CD8-positive, alpha-beta memory T cell (primary cell): Measurements from ENCODE around the gene KATNAL1. TPM values are rescaled to one million over a fixed set of nuclear protein-coding genes. Genes with fewer than 3 reads are reported as not detected.

Experiments
- CTCF ChIA-PET: fragments of 350-600 bp; sonication (Branson Sonifier 250); formaldehyde crosslinking; loops from one replicate; lab custom pipeline; 2021; ENCODE audit warnings: antibody characterized with exemption; lab: Charles Lee
- POLR2A ChIA-PET: fragments of 350-600 bp; sonication (Branson Sonifier 250); formaldehyde crosslinking; loops from one replicate; lab custom pipeline; 2021; ENCODE audit warnings: antibody characterized with exemption; lab: Charles Lee
- DNase-seq, 5 donors: peaks; one replicate each; pipeline versions ENCODE4 v3.0.0 to v3.0.0-alpha.2; 2020 to 2022; ENCODE audit warnings: mixed read lengths in 1 of 5
- H3K27ac ChIP-seq: one replicate; pipeline ENCODE4 v1.7.0; 2013; ENCODE audit warnings: low read depth, mild to moderate bottlenecking, low read length, moderate library complexity
- H3K27me3 ChIP-seq: 2 replicates; pipeline ENCODE4 v1.7.0; 2013; ENCODE audit warnings: low read length, mild to moderate bottlenecking; ENCODE audit not compliant: insufficient read depth, poor library complexity, severe bottlenecking
- H3K36me3 ChIP-seq: 2 replicates; pipeline ENCODE4 v1.7.0; 2013; ENCODE audit warnings: mild to moderate bottlenecking, low read length, moderate library complexity; ENCODE audit not compliant: insufficient read depth
- H3K4me1 ChIP-seq: 2 replicates; pipeline ENCODE4 v1.7.0; 2013; ENCODE audit warnings: mild to moderate bottlenecking, low read length, moderate library complexity; ENCODE audit not compliant: insufficient read depth
- H3K4me3 ChIP-seq: 2 replicates; pipeline ENCODE4 v1.7.0; 2013; ENCODE audit warnings: mild to moderate bottlenecking, low read length
- H3K9me3 ChIP-seq: 2 replicates; pipeline ENCODE4 v1.7.0; 2013; ENCODE audit warnings: mild to moderate bottlenecking, low read length
- H3K27ac Mint-ChIP-seq, 8 donors: one replicate each; pipeline ENCODE4 v1.8.0; 2020 to 2021; ENCODE audit warnings: mixed read lengths in 8 of 8, mild to moderate bottlenecking in 6 of 8, inconsistent platforms in 3 of 8, moderate library complexity in 3 of 8
- H3K27me3 Mint-ChIP-seq, 2 donors: one replicate each; pipeline ENCODE4 v1.8.0; 2020 to 2021; ENCODE audit warnings: mixed read lengths in 2 of 2, mild to moderate bottlenecking in 1 of 2, moderate library complexity in 1 of 2
- H3K36me3 Mint-ChIP-seq, 3 donors: one replicate each; pipeline ENCODE4 v1.8.0; 2020 to 2021; ENCODE audit warnings: mixed read lengths in 3 of 3, inconsistent platforms in 1 of 3, mild to moderate bottlenecking in 1 of 3
- H3K4me1 Mint-ChIP-seq, 3 donors: one replicate each; pipeline ENCODE4 v1.8.0; 2020 to 2021; ENCODE audit warnings: mixed read lengths in 3 of 3, inconsistent platforms in 1 of 3, mild to moderate bottlenecking in 1 of 3
- H3K4me3 Mint-ChIP-seq, 7 donors: one replicate each; pipeline ENCODE4 v1.8.0; 2020 to 2021; ENCODE audit warnings: mixed read lengths in 7 of 7, mild to moderate bottlenecking in 6 of 7, moderate library complexity in 4 of 7, inconsistent platforms in 2 of 7
- H3K9me3 Mint-ChIP-seq, 5 donors: one replicate each; pipeline ENCODE4 v1.8.0; 2020 to 2022; ENCODE audit warnings: mixed read lengths in 5 of 5, mild to moderate bottlenecking in 3 of 5, moderate library complexity in 2 of 5, inconsistent platforms in 1 of 5
- polyA plus RNA-seq: library from polyadenylated mRNA; unstranded; fragments of 300-500 nt; fragmentation: Illumina TruSeq; gene quantifications from one replicate; pipeline ENCODE4 v1.2.3, GENCODE V29; 2021
- total RNA-seq, 2 experiments: library from RNA; stranded (reverse); gene quantifications; one replicate each; pipeline ENCODE4 v1.2.3, GENCODE V29; 2021

The KATNAL1 gene
- total and polyA plus RNA-seq, 3 experiments from 2014 or later: 5.6 to 16.5 (median 11.0) TPM

DNA sequence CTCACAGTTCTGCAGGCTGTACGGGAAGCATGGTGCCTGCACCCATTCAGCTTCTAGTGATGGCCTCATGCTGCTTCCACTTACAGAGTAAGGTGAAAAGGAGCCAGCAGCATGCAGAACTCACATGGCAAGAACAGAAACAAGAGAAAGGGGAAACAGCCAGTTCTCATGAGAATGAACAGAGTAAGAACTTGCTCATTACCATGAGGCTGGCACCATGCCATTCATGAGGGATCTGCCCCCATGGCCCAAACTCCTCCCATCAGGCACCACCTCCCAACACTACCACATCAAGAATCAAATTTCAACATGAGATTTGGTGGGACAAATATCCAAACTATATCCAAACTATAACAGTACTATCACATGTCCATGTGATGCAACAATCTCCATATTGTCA, 72.1 kb downstream of the KATNAL1 start:
- no peak overlapping the region for H3K27ac ChIP-seq
- H3K36me3 ChIP-seq: peaks cover 3% of the 10 kb centered on the region
- H3K4me3 Mint-ChIP-seq: no peak overlapping the region
- H3K4me1 Mint-ChIP-seq: no peaks in the 10 kb centered on the region
- H3K27me3 Mint-ChIP-seq: no peaks in the 10 kb centered on the region
- DNase-seq: no peak
- ChIA-PET POLR2A (no interaction called here), CTCF (interaction anchor here (1.0 kb wide), 1 partner anchor 102 kb away, joined by 3 read pairs; no protein-coding TSS in a partner anchor)
- no peak overlapping the region for H3K27ac Mint-ChIP-seq
- H3K27me3 ChIP-seq: no peaks in the 10 kb centered on the region
- no peaks in the 10 kb centered on the region for H3K4me1 ChIP-seq
- H3K4me3 ChIP-seq: no peak overlapping the region
- no peaks in the 10 kb centered on the region for H3K9me3 ChIP-seq
- H3K9me3 Mint-ChIP-seq: no peaks in the 10 kb centered on the region
- peaks cover 6 to 10% (median 9%) of the 10 kb centered on the region in 3 donors for H3K36me3 Mint-ChIP-seq

- no peak overlapping the region for H3K27ac Mint-ChIP-seq
- no peak overlapping the region for H3K4me3 Mint-ChIP-seq
- no peaks in the 10 kb centered on the region for H3K4me1 Mint-ChIP-seq
- H3K36me3 Mint-ChIP-seq: peaks cover 4 to 11% (median 7%) of the 10 kb centered on the region in 3 donors
- H3K27ac ChIP-seq: no peak overlapping the region
- ChIA-PET CTCF (interaction anchor here (0.9 to 1.0 kb wide), 2 partner anchors 102 to 103 kb away, joined by 3 read pairs; no protein-coding TSS in a partner anchor), POLR2A (no interaction called here)
- DNase-seq: no peak
- no peaks in the 10 kb centered on the region for H3K4me1 ChIP-seq
- no peaks in the 10 kb centered on the region for H3K27me3 ChIP-seq
- H3K27me3 Mint-ChIP-seq: no peaks in the 10 kb centered on the region
- H3K36me3 ChIP-seq: no peaks in the 10 kb centered on the region
- no peaks in the 10 kb centered on the region for H3K9me3 Mint-ChIP-seq
- no peaks in the 10 kb centered on the region for H3K9me3 ChIP-seq
- no peak overlapping the region for H3K4me3 ChIP-seq
Measured at GRCh38 chr13:30234619-30235162, 72.7 kb downstream of the KATNAL1 start.

GRCh38 chr13:30224732-30225131, 82.6 kb downstream of the KATNAL1 start:
- POLR2A ChIA-PET: no interaction called here
- Histone ChIP-seq H3K27me3 (no peaks in the 10 kb centered on the region), H3K4me1 (no peaks in the 10 kb centered on the region), H3K27ac (no peak overlapping the region), H3K36me3 (no peaks in the 10 kb centered on the region), H3K4me3 (no peak overlapping the region), H3K9me3 (no peaks in the 10 kb centered on the region)
- Mint-ChIP-seq H3K4me3 (no peak overlapping the region), H3K27ac (no peak overlapping the region), H3K4me1 (no peaks in the 10 kb centered on the region), H3K9me3 (peaks cover 15 to 21% (median 18%) of the 10 kb centered on the region in 5 donors), H3K36me3 (peaks cover 37 to 65% (median 44%) of the 10 kb centered on the region in 3 donors), H3K27me3 (no peaks in the 10 kb centered on the region)
- CTCF ChIA-PET: no interaction called here
- DNase-seq: no peak

GRCh38 chr13:30222254-30222653, 85.1 kb downstream of the KATNAL1 start:
- H3K4me3 Mint-ChIP-seq: no peak overlapping the region
- H3K27ac Mint-ChIP-seq: peak overlapping the region in 2 of 8 donors; percentile 17 to 30
- Histone ChIP-seq H3K27me3 (no peaks in the 10 kb centered on the region), H3K4me1 (no peaks in the 10 kb centered on the region), H3K9me3 (no peaks in the 10 kb centered on the region), H3K27ac (no peak overlapping the region), H3K36me3 (no peaks in the 10 kb centered on the region), H3K4me3 (no peak overlapping the region)
- CTCF ChIA-PET: no interaction called here
- DNase-seq: no peak
- H3K27me3 Mint-ChIP-seq: no peaks in the 10 kb centered on the region
- POLR2A ChIA-PET: no interaction called here
- H3K9me3 Mint-ChIP-seq: peaks cover 15 to 21% (median 18%) of the 10 kb centered on the region in 5 donors
- H3K36me3 Mint-ChIP-seq: peaks cover 34 to 55% (median 43%) of the 10 kb centered on the region in 3 donors
- no peaks in the 10 kb centered on the region for H3K4me1 Mint-ChIP-seq

- H3K36me3 ChIP-seq: no peaks in the 10 kb centered on the region
- no peaks in the 10 kb centered on the region for H3K4me1 Mint-ChIP-seq
- POLR2A ChIA-PET: no interaction called here
Measured at GRCh38 chr13:30216111-30216510, 91.2 kb downstream of the KATNAL1 start.

GRCh38 chr13:30212256-30212655, 95.1 kb downstream of the KATNAL1 start:
- POLR2A ChIA-PET: no interaction called here
- Mint-ChIP-seq H3K36me3 (peaks cover 12 to 29% (median 26%) of the 10 kb centered on the region in 3 donors), H3K4me3 (no peak overlapping the region), H3K9me3 (no peaks in the 10 kb centered on the region), H3K27me3 (no peaks in the 10 kb centered on the region), H3K27ac (no peak overlapping the region), H3K4me1 (no peaks in the 10 kb centered on the region)
- Histone ChIP-seq H3K27me3 (no peaks in the 10 kb centered on the region), H3K4me1 (no peaks in the 10 kb centered on the region), H3K36me3 (no peaks in the 10 kb centered on the region), H3K4me3 (no peak overlapping the region), H3K9me3 (no peaks in the 10 kb centered on the region), H3K27ac (no peak overlapping the region)
- CTCF ChIA-PET: no interaction called here
- no peak for DNase-seq

More at GRCh38 chr13:30216111-30216510, 91.2 kb downstream of the KATNAL1 start:
- no peak overlapping the region for H3K4me3 ChIP-seq
- Mint-ChIP-seq H3K36me3 (peaks cover 8 to 16% (median 12%) of the 10 kb centered on the region in 3 donors), H3K27ac (peak overlapping the region in 1 of 8 donors; percentile 54), H3K27me3 (no peaks in the 10 kb centered on the region), H3K9me3 (no peaks in the 10 kb centered on the region), H3K4me3 (no peak overlapping the region)
- no peaks in the 10 kb centered on the region for H3K9me3 ChIP-seq
- CTCF ChIA-PET: no interaction called here
- no peak overlapping the region for H3K27ac ChIP-seq
- DNase-seq: no peak
- H3K4me1 ChIP-seq: no peaks in the 10 kb centered on the region
- no peaks in the 10 kb centered on the region for H3K27me3 ChIP-seq

- no peaks in the 10 kb centered on the region for H3K9me3 ChIP-seq
- POLR2A ChIA-PET: no interaction called here
- DNase-seq: no peak
Measured at GRCh38 chr13:30211745-30212144, 95.6 kb downstream of the KATNAL1 start.

DNA sequence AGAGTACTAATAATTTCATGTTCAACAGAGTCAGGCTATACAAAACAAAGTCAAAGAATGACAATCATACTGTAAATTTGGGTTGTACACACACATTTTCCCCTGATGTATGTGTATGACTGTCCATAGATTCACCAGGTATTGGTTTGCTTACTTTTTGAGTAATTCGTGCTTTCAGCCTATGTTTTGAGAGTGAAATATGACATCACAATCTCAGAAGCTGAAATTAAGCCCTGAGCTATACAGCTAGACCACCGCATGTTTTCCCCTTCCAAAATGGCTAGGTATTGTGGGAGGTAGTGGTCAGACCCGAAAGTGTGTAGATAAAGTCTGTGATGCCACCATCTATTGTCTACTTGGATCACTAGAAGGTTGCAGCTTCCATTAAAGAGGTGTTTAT, 102.8 kb downstream of the KATNAL1 start:
- Histone ChIP-seq H3K9me3 (no peaks in the 10 kb centered on the region), H3K36me3 (peaks cover 3% of the 10 kb centered on the region), H3K27ac (no peak overlapping the region), H3K27me3 (no peaks in the 10 kb centered on the region), H3K4me3 (no peak overlapping the region), H3K4me1 (no peaks in the 10 kb centered on the region)
- H3K4me3 Mint-ChIP-seq: no peak overlapping the region
- H3K4me1 Mint-ChIP-seq: no peaks in the 10 kb centered on the region
- H3K36me3 Mint-ChIP-seq: peaks cover 12 to 25% (median 16%) of the 10 kb centered on the region in 3 donors
- H3K27me3 Mint-ChIP-seq: peaks cover 0 to 2% of the 10 kb centered on the region in 2 donors
- H3K9me3 Mint-ChIP-seq: no peaks in the 10 kb centered on the region
- H3K27ac Mint-ChIP-seq: no peak overlapping the region
- ChIA-PET POLR2A (interaction anchor here (0.5 kb wide), 1 partner anchor 29 kb away, joined by 4 read pairs; no protein-coding TSS in a partner anchor), CTCF (interaction anchor here (0.7 to 1.2 kb wide), 2 partner anchors 62 to 72 kb away, joined by 3 to 5 read pairs; no protein-coding TSS in a partner anchor)
- DNase-seq: no peak

More at GRCh38 chr13:30211745-30212144, 95.6 kb downstream of the KATNAL1 start:
- no peaks in the 10 kb centered on the region for H3K9me3 Mint-ChIP-seq
- Histone ChIP-seq H3K27me3 (no peaks in the 10 kb centered on the region), H3K4me3 (no peak overlapping the region), H3K27ac (no peak overlapping the region), H3K36me3 (no peaks in the 10 kb centered on the region), H3K4me1 (no peaks in the 10 kb centered on the region)
- H3K4me3 Mint-ChIP-seq: no peak overlapping the region
- H3K27ac Mint-ChIP-seq: no peak overlapping the region
- no peaks in the 10 kb centered on the region for H3K27me3 Mint-ChIP-seq
- CTCF ChIA-PET: no interaction called here
- H3K4me1 Mint-ChIP-seq: no peaks in the 10 kb centered on the region
- peaks cover 12 to 32% (median 27%) of the 10 kb centered on the region in 3 donors for H3K36me3 Mint-ChIP-seq
